ENCODE measurements around the gene SMAD3.
A peak's percentile ranks its signal among the peaks of the same experiment; 100 is the strongest.

SMAD3 gene

DNA sequence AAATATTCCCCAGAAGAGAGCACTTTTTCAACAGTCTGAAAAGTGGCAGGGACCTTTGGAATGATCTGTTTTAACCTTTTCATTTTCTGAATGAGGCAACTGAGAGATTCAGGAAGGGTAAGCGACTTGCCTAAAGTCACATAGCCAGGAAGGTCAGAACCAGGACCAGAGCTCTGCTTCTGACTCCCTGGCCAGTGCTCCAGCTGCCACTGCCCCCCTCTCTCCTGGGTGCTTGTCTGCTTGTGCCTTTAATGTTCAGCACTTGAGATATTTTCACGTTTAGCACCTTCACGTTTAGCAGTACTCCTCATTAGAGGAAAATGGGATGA is 68.3 kb downstream of the SMAD3 start:
- TF ChIP-seq, protein P1, sequence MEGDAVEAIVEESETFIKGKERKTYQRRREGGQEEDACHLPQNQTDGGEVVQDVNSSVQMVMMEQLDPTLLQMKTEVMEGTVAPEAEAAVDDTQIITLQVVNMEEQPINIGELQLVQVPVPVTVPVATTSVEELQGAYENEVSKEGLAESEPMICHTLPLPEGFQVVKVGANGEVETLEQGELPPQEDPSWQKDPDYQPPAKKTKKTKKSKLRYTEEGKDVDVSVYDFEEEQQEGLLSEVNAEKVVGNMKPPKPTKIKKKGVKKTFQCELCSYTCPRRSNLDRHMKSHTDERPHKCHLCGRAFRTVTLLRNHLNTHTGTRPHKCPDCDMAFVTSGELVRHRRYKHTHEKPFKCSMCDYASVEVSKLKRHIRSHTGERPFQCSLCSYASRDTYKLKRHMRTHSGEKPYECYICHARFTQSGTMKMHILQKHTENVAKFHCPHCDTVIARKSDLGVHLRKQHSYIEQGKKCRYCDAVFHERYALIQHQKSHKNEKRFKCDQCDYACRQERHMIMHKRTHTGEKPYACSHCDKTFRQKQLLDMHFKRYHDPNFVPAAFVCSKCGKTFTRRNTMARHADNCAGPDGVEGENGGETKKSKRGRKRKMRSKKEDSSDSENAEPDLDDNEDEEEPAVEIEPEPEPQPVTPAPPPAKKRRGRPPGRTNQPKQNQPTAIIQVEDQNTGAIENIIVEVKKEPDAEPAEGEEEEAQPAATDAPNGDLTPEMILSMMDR (IDR thresholded peaks at IDR 0.05; ENCODE audit: borderline replicate concordance, control extremely low read depth, extremely low read depth, insufficient read depth, missing control alignments): no peak
- no peak for DNase-seq (ENCODE audit: low spot score)
- in situ Hi-C loops (cut with MboI; ENCODE audit: low sequenced_read_pairs, unreplicated experiment): no loop called here

DNA sequence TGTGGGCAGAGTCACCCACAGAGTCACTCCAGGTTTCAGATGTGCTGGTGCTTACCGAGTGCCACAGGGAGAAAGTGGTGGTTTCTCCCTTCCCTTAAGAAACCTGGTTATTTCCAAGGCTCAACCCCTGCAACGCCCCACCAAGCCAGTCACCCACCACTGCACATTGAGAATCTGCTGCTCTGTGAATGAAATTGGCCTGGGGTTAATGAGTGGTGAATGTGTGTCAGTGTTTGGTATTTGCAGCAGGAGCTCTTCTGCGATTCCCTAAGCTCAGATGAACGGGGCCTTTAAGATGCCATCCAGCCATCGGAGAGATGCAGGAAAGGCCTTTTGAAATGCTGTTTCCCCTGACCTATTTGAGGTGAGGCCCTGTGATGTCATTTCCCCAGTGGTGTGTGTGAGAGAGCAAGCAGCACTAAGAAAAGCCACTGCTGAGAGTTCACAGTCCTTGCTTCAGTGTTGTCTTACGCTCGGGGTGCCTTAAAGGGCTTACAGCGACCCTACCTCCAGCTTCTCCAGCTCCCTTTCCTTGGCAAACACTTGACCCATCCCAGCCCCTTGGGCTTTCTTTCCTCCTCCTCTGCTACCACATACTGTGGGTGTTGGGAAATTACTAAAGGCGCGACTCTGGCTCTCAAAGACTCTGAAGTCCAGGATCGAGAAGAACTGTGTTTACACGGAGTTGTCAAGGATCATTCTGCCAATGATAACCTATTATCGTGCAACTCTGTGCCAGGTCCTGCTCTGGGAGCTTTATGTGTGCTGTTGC is 68.9 kb downstream of the SMAD3 start:
- in situ Hi-C loops (cut with MboI; ENCODE audit: low sequenced_read_pairs, unreplicated experiment): no loop called here
- peak; percentile 77 for DNase-seq (ENCODE audit: low spot score)
- TF ChIP-seq, protein P1 (IDR thresholded peaks at IDR 0.05; ENCODE audit: borderline replicate concordance, control extremely low read depth, extremely low read depth, insufficient read depth, missing control alignments): no peak

DNA sequence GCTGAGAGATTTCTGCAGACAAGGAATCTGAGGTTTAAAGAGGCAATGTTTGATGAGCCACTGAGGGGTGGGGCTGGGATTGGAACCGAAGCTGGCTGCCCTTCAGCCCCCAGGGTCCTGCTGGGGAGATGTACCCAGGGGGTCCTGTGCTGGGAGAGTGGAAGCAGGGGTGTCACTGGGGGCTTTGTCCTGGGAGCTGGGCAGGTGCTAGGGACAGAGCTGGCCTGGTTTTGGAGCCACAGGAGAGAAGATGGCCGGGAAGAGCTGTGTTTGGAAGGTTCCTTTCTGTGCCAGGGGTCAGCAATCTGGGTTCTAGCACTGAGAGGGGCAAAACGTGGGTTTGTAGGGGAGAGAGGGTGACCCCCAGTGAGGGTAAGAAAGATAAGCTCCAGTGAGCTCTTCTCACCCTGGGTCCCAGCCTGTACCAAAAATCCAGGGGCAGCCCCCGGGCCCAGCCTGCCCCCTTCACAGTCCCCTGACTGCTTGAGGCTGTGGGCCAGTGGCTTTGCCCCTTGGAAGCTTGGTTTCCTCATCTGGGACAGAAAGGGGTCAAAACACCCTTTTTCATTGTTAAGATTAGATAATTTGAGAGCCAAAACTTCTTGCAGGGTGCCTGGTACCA is 69.6 kb downstream of the SMAD3 start:
- in situ Hi-C loops (cut with MboI; ENCODE audit: low sequenced_read_pairs, unreplicated experiment): no loop called here
- TF ChIP-seq, protein P1 (IDR thresholded peaks at IDR 0.05; ENCODE audit: borderline replicate concordance, control extremely low read depth, extremely low read depth, insufficient read depth, missing control alignments): no peak

DNA sequence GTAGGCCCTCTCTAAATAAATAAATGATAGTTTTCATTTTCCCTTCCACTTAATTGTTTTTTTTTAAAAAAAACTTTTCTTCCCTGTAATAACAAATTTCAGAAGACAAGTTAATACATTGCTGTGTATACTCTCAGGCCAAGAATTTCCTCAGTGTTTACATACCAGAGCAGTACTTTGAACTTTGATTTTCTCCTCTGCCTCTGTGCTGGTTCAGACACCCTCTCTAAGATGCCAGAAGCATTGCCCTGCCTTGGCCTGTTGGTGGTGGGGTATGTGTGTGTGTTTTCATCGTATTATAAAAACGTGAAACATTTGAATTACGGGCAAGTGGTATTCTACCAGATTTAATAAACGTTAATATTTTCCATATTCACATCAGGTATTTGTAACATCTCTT is 70.1 kb downstream of the SMAD3 start:
- in situ Hi-C loops (cut with MboI; ENCODE audit: low sequenced_read_pairs, unreplicated experiment): no loop called here
- DNase-seq (ENCODE audit: low spot score): no peak
- TF ChIP-seq, protein P1 (IDR thresholded peaks at IDR 0.05; ENCODE audit: borderline replicate concordance, control extremely low read depth, extremely low read depth, insufficient read depth, missing control alignments): no peak

More for the DNA sequence above, 69.6 kb downstream of the SMAD3 start:
- no peak for DNase-seq (ENCODE audit: low spot score)

DNA sequence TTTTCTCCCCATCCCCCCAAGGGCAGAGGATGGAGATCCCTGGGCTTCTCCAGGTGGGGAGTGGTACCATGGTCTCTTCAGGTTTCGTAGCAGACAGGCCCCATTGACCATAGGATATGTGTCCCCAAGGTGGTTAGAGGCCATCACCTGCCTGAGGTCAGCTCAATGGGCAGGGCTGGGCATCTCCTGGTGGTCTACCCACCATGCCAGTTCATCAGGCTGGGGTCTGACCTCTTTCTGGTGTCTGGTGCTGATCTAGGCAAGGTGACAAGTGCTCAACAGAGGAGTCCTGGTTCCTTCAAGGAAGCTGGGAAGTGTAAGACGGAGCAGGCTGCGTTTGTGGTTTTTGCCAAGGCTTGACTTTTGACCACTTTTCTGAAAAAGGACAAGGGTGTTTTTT is 71.4 kb downstream of the SMAD3 start:
- in situ Hi-C loops (cut with MboI; ENCODE audit: low sequenced_read_pairs, unreplicated experiment): no loop called here
- no peak for DNase-seq (ENCODE audit: low spot score)
- TF ChIP-seq, protein P1 (IDR thresholded peaks at IDR 0.05; ENCODE audit: borderline replicate concordance, control extremely low read depth, extremely low read depth, insufficient read depth, missing control alignments): no peak

DNA sequence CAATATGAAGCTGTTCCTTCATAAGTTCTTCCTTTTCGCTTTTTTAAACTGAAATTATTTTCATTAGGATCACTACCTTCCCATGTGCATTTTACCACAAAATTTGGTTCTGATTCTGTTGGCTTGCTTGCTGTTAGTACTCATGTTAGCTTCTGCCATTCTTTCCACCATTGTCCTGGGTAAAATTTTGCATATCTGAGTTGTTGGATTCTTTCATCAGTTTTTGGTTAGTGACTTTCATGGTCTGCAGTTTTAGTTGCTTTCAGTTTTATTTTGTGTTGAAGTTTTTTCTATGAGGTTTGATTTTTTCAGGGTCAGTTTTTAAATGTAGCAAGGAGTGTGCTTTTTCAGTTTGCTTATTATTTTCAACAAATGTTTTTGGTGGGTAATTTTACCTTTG is 71.9 kb downstream of the SMAD3 start:
- peak; percentile 49 for DNase-seq (ENCODE audit: low spot score)
- in situ Hi-C loops (cut with MboI; ENCODE audit: low sequenced_read_pairs, unreplicated experiment): no loop called here
- TF ChIP-seq, protein P1 (IDR thresholded peaks at IDR 0.05; ENCODE audit: borderline replicate concordance, control extremely low read depth, extremely low read depth, insufficient read depth, missing control alignments): no peak

All from GM13976 (cell line).